HepG2 (cell line): Measurements from ENCODE around the gene SDK2. TPM values are rescaled to one million over a fixed set of nuclear protein-coding genes. Genes with fewer than 3 reads are reported as not detected.

Source experiments
- ATAC-seq: fragments of 200-7000 bp; cut with Tn5 transposase; 3 replicates; pipeline ENCODE4 v1.9.1; 2020; ENCODE audit warnings: mild to moderate bottlenecking, moderate library complexity
- BruUV-seq: library from RNA; stranded (reverse); fragments of 400-500 nt; replicated peaks from 2 replicates; lab custom pipeline; 2021; lab: Mats Ljungman, UMichigan
- CTCF ChIA-PET: fragments of 300-600 bp; formaldehyde crosslinking; extraction: SDS; loops from one replicate; lab custom pipeline; 2021; ENCODE audit warnings: low total read pairs, inconsistent platforms, low intra/inter-chr PET ratio; lab: Yijun Ruan, JAX
- POLR2A ChIA-PET: fragments of 350-600 bp; sonication (Branson Sonifier 250); formaldehyde crosslinking; loops from one replicate; lab custom pipeline; 2020; ENCODE audit warnings: antibody characterized with exemption, inconsistent platforms; lab: Yijun Ruan, JAX
- DNase-seq: peaks from one replicate; pipeline ENCODE4 v3.0.0-alpha.2; 2015; ENCODE audit warnings: low spot score
- FAIRE-seq: peaks from 3 replicates; lab custom pipeline; 2011; peaks lifted over from hg19 to GRCh38; lab: Jason Lieb, UNC
- H2AFZ ChIP-seq: one replicate; pipeline ENCODE4 v1.6.1; 2011; ENCODE audit warnings: low read length, inconsistent platforms
- H3K27ac ChIP-seq: fragments of 300-600 bp; 3 replicates; pipeline ENCODE4 v1.8.0; 2011; ENCODE audit warnings: mixed run types, mild to moderate bottlenecking, mixed read lengths, low read length, inconsistent platforms; ENCODE audit not compliant: insufficient read depth; ENCODE audit errors: extremely low read length
- H3K27me3 ChIP-seq, 2 experiments: fragments of 200-600 bp in 1 of 2; 2 replicates in 1 of 2; 3 replicates in 1 of 2; pipeline versions ENCODE4 v1.6.0 to v1.8.0; 2011; ENCODE audit warnings: low read length in 2 of 2, mild to moderate bottlenecking in 2 of 2, moderate library complexity in 2 of 2, inconsistent platforms in 1 of 2; ENCODE audit not compliant: insufficient read depth in 2 of 2, control insufficient read depth in 1 of 2
- H3K36me3 ChIP-seq, 2 experiments: fragments of 200-600 bp in 1 of 2; replicated peaks in 1 of 2; 2 replicates in 1 of 2; 3 replicates in 1 of 2; pipeline versions ENCODE4 v1.5.1 to v1.8.0; 2011; ENCODE audit warnings: low read length in 2 of 2, inconsistent platforms in 1 of 2; ENCODE audit not compliant: insufficient read depth in 2 of 2, control insufficient read depth in 1 of 2
- H3K4me1 ChIP-seq: 2 replicates; pipeline ENCODE4 v1.5.1; 2012; ENCODE audit warnings: low read length, inconsistent platforms; ENCODE audit not compliant: insufficient read depth
- H3K4me2 ChIP-seq: 2 replicates; pipeline ENCODE4 v1.6.0; 2011; ENCODE audit warnings: low read depth, low read length, inconsistent platforms
- H3K4me3 ChIP-seq, 3 experiments: fragments of 200-600 bp in 1 of 3; sonication (generic), shearing (Covaris generic) in 1 of 3; replicated peaks in 1 of 3; 2 replicates each; pipeline ENCODE4 v1.5.1; 2011 to 2016; ENCODE audit warnings: low read length in 3 of 3, inconsistent platforms in 2 of 3, low read depth in 2 of 3, mild to moderate bottlenecking in 2 of 3, control low read depth in 1 of 3, mixed read lengths in 1 of 3; ENCODE audit not compliant: insufficient read depth in 1 of 3
- H3K79me2 ChIP-seq: one replicate; pipeline ENCODE4 v1.6.1; 2011; ENCODE audit warnings: low read length, inconsistent platforms; ENCODE audit not compliant: insufficient read depth
- H3K9ac ChIP-seq: 2 replicates; pipeline ENCODE4 v1.6.0; 2011; ENCODE audit warnings: mild to moderate bottlenecking, low read depth, low read length, inconsistent platforms; ENCODE audit not compliant: insufficient read depth
- H3K9me3 ChIP-seq: 2 replicates; pipeline ENCODE4 v1.5.1; 2012; ENCODE audit warnings: mild to moderate bottlenecking, low read length
- H4K20me1 ChIP-seq: 2 replicates; pipeline ENCODE4 v1.6.0; 2011; ENCODE audit warnings: inconsistent platforms, mild to moderate bottlenecking, low read length, moderate library complexity; ENCODE audit not compliant: insufficient read depth
- ARID2 ChIP-seq: sonication (generic); formaldehyde crosslinking; IDR thresholded peaks from 2 replicates; pipeline ENCODE4 v1.8.1; 2022; ENCODE audit warnings: mild to moderate bottlenecking, missing genetic modification reagents, borderline replicate concordance
- CEBPB ChIP-seq: IDR thresholded peaks from 2 replicates; pipeline ENCODE4 v1.6.1; 2011; ENCODE audit warnings: low read depth, low read length, improper control_type of control experiment, borderline replicate concordance
- CHD4 ChIP-seq: fragments of 200-600 bp; sonication (generic); IDR thresholded peaks from 2 replicates; pipeline ENCODE4 v1.7.0; 2017; ENCODE audit warnings: mild to moderate bottlenecking, low read length, borderline replicate concordance
- KLF12 ChIP-seq: sonication (generic); formaldehyde crosslinking; IDR thresholded peaks from 2 replicates; pipeline ENCODE4 v1.4.0; 2020; ENCODE audit warnings: missing genetic modification reagents, borderline replicate concordance
- KLF15 ChIP-seq: sonication (generic); formaldehyde crosslinking; IDR thresholded peaks from 2 replicates; pipeline ENCODE4 v1.8.1; 2023; ENCODE audit warnings: borderline replicate concordance, mild to moderate bottlenecking, inconsistent platforms, missing genetic modification reagents, mixed read lengths
- NFYB ChIP-seq: sonication (generic); formaldehyde crosslinking; IDR thresholded peaks from 2 replicates; pipeline ENCODE4 v1.4.0; 2020; ENCODE audit warnings: missing genetic modification reagents
- RORA ChIP-seq: sonication (generic); formaldehyde crosslinking; IDR thresholded peaks from 2 replicates; pipeline ENCODE4 v1.5.0; 2020; ENCODE audit warnings: mild to moderate bottlenecking, missing genetic modification reagents, moderate library complexity
- SNAPC2 ChIP-seq: sonication (generic); formaldehyde crosslinking; IDR thresholded peaks from 2 replicates; pipeline ENCODE4 v1.8.1; 2022; ENCODE audit warnings: mild to moderate bottlenecking, missing genetic modification reagents
- TP53 ChIP-seq: sonication (generic); formaldehyde crosslinking; conservative IDR thresholded peaks from 2 replicates; pipeline ENCODE4 v1.4.0; 2020; ENCODE audit warnings: missing genetic modification reagents
- ZFAT ChIP-seq: sonication (generic); formaldehyde crosslinking; conservative IDR thresholded peaks from 2 replicates; pipeline ENCODE4 v1.8.1; 2023; ENCODE audit warnings: missing genetic modification reagents, inconsistent platforms
- ZNF253 ChIP-seq: sonication (generic); formaldehyde crosslinking; IDR thresholded peaks from 2 replicates; pipeline ENCODE4 v1.8.0; 2022; ENCODE audit warnings: mild to moderate bottlenecking, missing genetic modification reagents, borderline replicate concordance
- ZNF337 ChIP-seq: sonication (generic); formaldehyde crosslinking; IDR thresholded peaks from 2 replicates; pipeline ENCODE4 v1.5.1; 2020; ENCODE audit warnings: missing genetic modification reagents, low read depth, mild to moderate bottlenecking, borderline replicate concordance
- ZNF589 ChIP-seq: sonication (generic); formaldehyde crosslinking; conservative IDR thresholded peaks from 2 replicates; pipeline ENCODE4 v1.8.0; 2022; ENCODE audit warnings: mild to moderate bottlenecking, moderate library complexity, missing genetic modification reagents
- ZNF674 ChIP-seq: sonication (generic); formaldehyde crosslinking; IDR thresholded peaks from 2 replicates; pipeline ENCODE4 v1.5.0; 2020; ENCODE audit warnings: low read depth, mild to moderate bottlenecking, missing genetic modification reagents
- WGBS: methylation state at CpG from one replicate; pipeline ENCODE4 v1.1.6; 2017; ENCODE audit warnings: low lambda C conversion rate; 5-methylcytosine and 5-hydroxymethylcytosine counted together
- in situ Hi-C: cut with HindIII; loops from 2 replicates; pipeline ENCODE4 v1.10.0; 2017; ENCODE audit warnings: low pct_unique_long_range_greater_than_20kb; ENCODE audit not compliant: extremely low pct_ligation_motif_present
- intact Hi-C: fragments of 100-400 bp; cut with micrococcal nuclease; formaldehyde crosslinking; loops from one replicate; pipeline ENCODE4 v1.10.0; 2022; ENCODE audit not compliant: unreplicated experiment
- polyA plus RNA-seq, 8 experiments: library from polyadenylated mRNA; depleted of rRNA in 3 of 8; stranded (reverse) in 7 of 8; unstranded in 1 of 8; fragments of >200 nt; fragmentation: Illumina TruSeq in 4 of 8; extraction: Trizol in 4 of 8; gene quantifications; 2 replicates each; pipeline versions ENCODE4 v1.2.1 to v1.2.3, GENCODE V29; 2011 to 2016; ENCODE audit warnings: low read depth in 4 of 8, missing spikeins in 1 of 8, mixed read lengths in 1 of 8; ENCODE audit not compliant: insufficient read depth in 1 of 8
- total RNA-seq, 5 experiments: library from RNA; depleted of rRNA; stranded (reverse); fragments of >200 nt; fragmentation: Illumina TruSeq; extraction: Trizol; gene quantifications; 2 replicates each; pipeline ENCODE4 v1.2.3, GENCODE V29; 2016; ENCODE audit warnings: low read depth in 1 of 5
- TF ChIP-seq, protein P1 (sequence below): conservative IDR thresholded peaks from 2 replicates; pipeline ENCODE4 v1.6.1; 2018; ENCODE audit warnings: missing genetic modification reagents
- TF ChIP-seq, protein P2 (sequence below): sonication (generic); formaldehyde crosslinking; IDR thresholded peaks from 2 replicates; pipeline ENCODE4 v1.4.0; 2020; ENCODE audit warnings: mild to moderate bottlenecking, missing genetic modification reagents, borderline replicate concordance
- TF ChIP-seq, protein P3 (sequence below): sonication (generic); formaldehyde crosslinking; IDR thresholded peaks from 2 replicates; pipeline ENCODE4 v1.9.0; 2021; ENCODE audit warnings: missing genetic modification reagents, borderline replicate concordance

SDK2 gene
- total and polyA plus RNA-seq, 2 of the 13 experiments (the other 11 are each of a cell fraction or from before 2014, with no cell fraction given): not detected

DNA sequence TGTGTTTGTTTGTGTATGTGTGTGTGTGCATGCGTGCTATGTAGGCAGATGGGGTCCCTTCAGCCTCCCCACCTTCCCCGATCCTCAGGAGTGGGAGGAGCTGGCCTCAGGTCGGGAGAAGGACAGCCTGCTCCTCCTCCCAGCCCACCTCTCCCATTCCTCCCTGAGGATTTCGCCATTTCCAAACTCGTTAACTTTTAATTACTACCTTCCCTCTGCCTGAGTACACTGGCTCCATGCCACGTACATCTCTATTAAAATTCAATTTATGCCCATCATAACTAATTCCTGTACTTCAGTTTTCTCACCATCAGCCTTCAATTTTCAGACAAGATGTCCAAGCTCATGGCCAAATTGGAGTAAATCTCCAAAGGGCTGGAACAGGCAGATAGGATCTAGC, 148.6 kb downstream of the SDK2 start:
- no peak for TF ChIP-seq ZNF674
- no peak for TF ChIP-seq NFYB (CRISPR knock-in tag)
- no peak for TF ChIP-seq RORA (CRISPR knock-in tag)
- TF ChIP-seq CHD4: no peak
- TF ChIP-seq, protein P1, sequence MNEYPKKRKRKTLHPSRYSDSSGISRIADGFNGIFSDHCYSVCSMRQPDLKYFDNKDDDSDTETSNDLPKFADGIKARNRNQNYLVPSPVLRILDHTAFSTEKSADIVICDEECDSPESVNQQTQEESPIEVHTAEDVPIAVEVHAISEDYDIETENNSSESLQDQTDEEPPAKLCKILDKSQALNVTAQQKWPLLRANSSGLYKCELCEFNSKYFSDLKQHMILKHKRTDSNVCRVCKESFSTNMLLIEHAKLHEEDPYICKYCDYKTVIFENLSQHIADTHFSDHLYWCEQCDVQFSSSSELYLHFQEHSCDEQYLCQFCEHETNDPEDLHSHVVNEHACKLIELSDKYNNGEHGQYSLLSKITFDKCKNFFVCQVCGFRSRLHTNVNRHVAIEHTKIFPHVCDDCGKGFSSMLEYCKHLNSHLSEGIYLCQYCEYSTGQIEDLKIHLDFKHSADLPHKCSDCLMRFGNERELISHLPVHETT (CRISPR knock-in tag): no peak
- no peak for TF ChIP-seq ARID2 (CRISPR knock-in tag)
- TF ChIP-seq TP53 (CRISPR knock-in tag): no peak
- TF ChIP-seq SNAPC2: no peak
- TF ChIP-seq, protein P2, sequence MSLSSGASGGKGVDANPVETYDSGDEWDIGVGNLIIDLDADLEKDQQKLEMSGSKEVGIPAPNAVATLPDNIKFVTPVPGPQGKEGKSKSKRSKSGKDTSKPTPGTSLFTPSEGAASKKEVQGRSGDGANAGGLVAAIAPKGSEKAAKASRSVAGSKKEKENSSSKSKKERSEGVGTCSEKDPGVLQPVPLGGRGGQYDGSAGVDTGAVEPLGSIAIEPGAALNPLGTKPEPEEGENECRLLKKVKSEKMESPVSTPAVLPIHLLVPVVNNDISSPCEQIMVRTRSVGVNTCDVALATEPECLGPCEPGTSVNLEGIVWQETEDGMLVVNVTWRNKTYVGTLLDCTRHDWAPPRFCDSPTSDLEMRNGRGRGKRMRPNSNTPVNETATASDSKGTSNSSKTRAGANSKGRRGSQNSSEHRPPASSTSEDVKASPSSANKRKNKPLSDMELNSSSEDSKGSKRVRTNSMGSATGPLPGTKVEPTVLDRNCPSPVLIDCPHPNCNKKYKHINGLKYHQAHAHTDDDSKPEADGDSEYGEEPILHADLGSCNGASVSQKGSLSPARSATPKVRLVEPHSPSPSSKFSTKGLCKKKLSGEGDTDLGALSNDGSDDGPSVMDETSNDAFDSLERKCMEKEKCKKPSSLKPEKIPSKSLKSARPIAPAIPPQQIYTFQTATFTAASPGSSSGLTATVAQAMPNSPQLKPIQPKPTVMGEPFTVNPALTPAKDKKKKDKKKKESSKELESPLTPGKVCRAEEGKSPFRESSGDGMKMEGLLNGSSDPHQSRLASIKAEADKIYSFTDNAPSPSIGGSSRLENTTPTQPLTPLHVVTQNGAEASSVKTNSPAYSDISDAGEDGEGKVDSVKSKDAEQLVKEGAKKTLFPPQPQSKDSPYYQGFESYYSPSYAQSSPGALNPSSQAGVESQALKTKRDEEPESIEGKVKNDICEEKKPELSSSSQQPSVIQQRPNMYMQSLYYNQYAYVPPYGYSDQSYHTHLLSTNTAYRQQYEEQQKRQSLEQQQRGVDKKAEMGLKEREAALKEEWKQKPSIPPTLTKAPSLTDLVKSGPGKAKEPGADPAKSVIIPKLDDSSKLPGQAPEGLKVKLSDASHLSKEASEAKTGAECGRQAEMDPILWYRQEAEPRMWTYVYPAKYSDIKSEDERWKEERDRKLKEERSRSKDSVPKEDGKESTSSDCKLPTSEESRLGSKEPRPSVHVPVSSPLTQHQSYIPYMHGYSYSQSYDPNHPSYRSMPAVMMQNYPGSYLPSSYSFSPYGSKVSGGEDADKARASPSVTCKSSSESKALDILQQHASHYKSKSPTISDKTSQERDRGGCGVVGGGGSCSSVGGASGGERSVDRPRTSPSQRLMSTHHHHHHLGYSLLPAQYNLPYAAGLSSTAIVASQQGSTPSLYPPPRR (CRISPR knock-in tag): no peak
- no peak for TF ChIP-seq ZNF337
- TF ChIP-seq KLF12 (CRISPR knock-in tag): no peak
- no peak for TF ChIP-seq ZNF253 (CRISPR knock-in tag)
- TF ChIP-seq CEBPB: no peak
- no peak for TF ChIP-seq ZFAT (CRISPR knock-in tag)
- no peak for TF ChIP-seq KLF15
- TF ChIP-seq, protein P3, sequence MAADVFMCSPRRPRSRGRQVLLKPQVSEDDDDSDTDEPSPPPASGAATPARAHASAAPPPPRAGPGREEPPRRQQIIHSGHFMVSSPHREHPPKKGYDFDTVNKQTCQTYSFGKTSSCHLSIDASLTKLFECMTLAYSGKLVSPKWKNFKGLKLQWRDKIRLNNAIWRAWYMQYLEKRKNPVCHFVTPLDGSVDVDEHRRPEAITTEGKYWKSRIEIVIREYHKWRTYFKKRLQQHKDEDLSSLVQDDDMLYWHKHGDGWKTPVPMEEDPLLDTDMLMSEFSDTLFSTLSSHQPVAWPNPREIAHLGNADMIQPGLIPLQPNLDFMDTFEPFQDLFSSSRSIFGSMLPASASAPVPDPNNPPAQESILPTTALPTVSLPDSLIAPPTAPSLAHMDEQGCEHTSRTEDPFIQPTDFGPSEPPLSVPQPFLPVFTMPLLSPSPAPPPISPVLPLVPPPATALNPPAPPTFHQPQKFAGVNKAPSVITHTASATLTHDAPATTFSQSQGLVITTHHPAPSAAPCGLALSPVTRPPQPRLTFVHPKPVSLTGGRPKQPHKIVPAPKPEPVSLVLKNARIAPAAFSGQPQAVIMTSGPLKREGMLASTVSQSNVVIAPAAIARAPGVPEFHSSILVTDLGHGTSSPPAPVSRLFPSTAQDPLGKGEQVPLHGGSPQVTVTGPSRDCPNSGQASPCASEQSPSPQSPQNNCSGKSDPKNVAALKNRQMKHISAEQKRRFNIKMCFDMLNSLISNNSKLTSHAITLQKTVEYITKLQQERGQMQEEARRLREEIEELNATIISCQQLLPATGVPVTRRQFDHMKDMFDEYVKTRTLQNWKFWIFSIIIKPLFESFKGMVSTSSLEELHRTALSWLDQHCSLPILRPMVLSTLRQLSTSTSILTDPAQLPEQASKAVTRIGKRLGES (CRISPR knock-in tag): no peak
- TF ChIP-seq ZNF589 (CRISPR knock-in tag): no peak
- Histone ChIP-seq H3K36me3 (no peaks in the 10 kb centered on the region), H3K27ac (no peak overlapping the region), H4K20me1 (no peaks in the 10 kb centered on the region; the same call in 1 of the 2 replicates), H3K4me1 (no peaks in the 10 kb centered on the region), H3K27me3 (peaks cover 12 to 82% of the 10 kb centered on the region in 2 experiments; a peak in 4 of 5 replicates), H2AFZ (no peak overlapping the region), H3K9ac (no peak overlapping the region), H3K79me2 (no peaks in the 10 kb centered on the region), H3K4me2 (no peak overlapping the region), H3K4me3 (no peak overlapping the region), H3K9me3 (no peaks in the 10 kb centered on the region)
- in situ Hi-C loops (no loop called here), intact Hi-C loops (no loop called here)
- POLR2A ChIA-PET: no interaction called here
- CTCF ChIA-PET: no interaction called here
- no TSS peak for BruUV-seq
- ATAC-seq (no peak), DNase-seq (no peak), FAIRE-seq (no peak)
- WGBS: 2% methylated on average over 6 of the region's 6 CpGs
